ENCODE measurements around the gene MMP14. TPM values are rescaled to one million over a fixed set of nuclear protein-coding genes. Genes with fewer than 3 reads are reported as not detected.

Gene MMP14
- total RNA-seq, 1 donor from 2014 or later, result 149 TPM

GRCh38 chr14:22887260-22887989 lies 51.0 kb downstream of the MMP14 start:
- ATAC-seq (peak; percentile 81), DNase-seq (no peak)
- Histone ChIP-seq H3K36me3 (no peaks in the 10 kb centered on the region), H3K27me3 (no peaks in the 10 kb centered on the region), H3K9me3 (no peaks in the 10 kb centered on the region), H3K4me3 (peak overlapping the region; percentile 68), H3K4me1 (peaks cover 11% of the 10 kb centered on the region), H3K27ac (peak overlapping the region; percentile 84)
- intact Hi-C loops (cut with DNase I), result no loop called here
- TF ChIP-seq CTCF (IDR thresholded peaks at IDR 0.05), result no peak

- H3K27me3 ChIP-seq, result no peaks in the 10 kb centered on the region
- H3K9me3 ChIP-seq, result no peaks in the 10 kb centered on the region
- peak overlapping the region; percentile 68 for H3K4me3 ChIP-seq
- no peak overlapping the region for H3K27ac ChIP-seq
- H3K36me3 ChIP-seq, result no peaks in the 10 kb centered on the region
- intact Hi-C loops (cut with DNase I), result no loop called here
- ATAC-seq (no peak), DNase-seq (no peak)
- TF ChIP-seq CTCF (IDR thresholded peaks at IDR 0.05), result no peak
- H3K4me1 ChIP-seq, result peaks cover 11% of the 10 kb centered on the region
Measured at GRCh38 chr14:22887990-22888378, 51.6 kb downstream of the MMP14 start.

GRCh38 chr14:22888662-22889061 lies 52.3 kb downstream of the MMP14 start:
- Histone ChIP-seq H3K9me3 (no peaks in the 10 kb centered on the region), H3K4me1 (peaks cover 11% of the 10 kb centered on the region), H3K27me3 (no peaks in the 10 kb centered on the region), H3K36me3 (peaks cover 3% of the 10 kb centered on the region), H3K4me3 (no peak overlapping the region), H3K27ac (no peak overlapping the region)
- intact Hi-C loops (cut with DNase I), result no loop called here
- no peak for TF ChIP-seq CTCF (IDR thresholded peaks at IDR 0.05)
- DNase-seq (no peak), ATAC-seq (no peak)

GRCh38 chr14:22890416-22890815 lies 54.0 kb downstream of the MMP14 start:
- intact Hi-C loops (cut with DNase I), result no loop called here
- H3K36me3 ChIP-seq, result peaks cover 5% of the 10 kb centered on the region

GRCh38 chr14:22892488-22892887 lies 56.1 kb downstream of the MMP14 start:
- DNase-seq, result no peak
- H3K9me3 ChIP-seq, result no peaks in the 10 kb centered on the region
- no peak overlapping the region for H3K4me3 ChIP-seq
- no peak overlapping the region for H3K27ac ChIP-seq
- TF ChIP-seq CTCF (IDR thresholded peaks at IDR 0.05), result no peak
- peaks cover 5% of the 10 kb centered on the region for H3K36me3 ChIP-seq
- intact Hi-C loops (cut with DNase I), result no loop called here
- peaks cover 10% of the 10 kb centered on the region for H3K4me1 ChIP-seq
- no peak for ATAC-seq
- no peaks in the 10 kb centered on the region for H3K27me3 ChIP-seq

More at GRCh38 chr14:22890416-22890815, 54.0 kb downstream of the MMP14 start:
- no peak overlapping the region for H3K4me3 ChIP-seq
- no peak overlapping the region for H3K27ac ChIP-seq
- H3K9me3 ChIP-seq, result no peaks in the 10 kb centered on the region
- peaks cover 11% of the 10 kb centered on the region for H3K4me1 ChIP-seq
- DNase-seq, result no peak
- no peak for ATAC-seq
- no peak for TF ChIP-seq CTCF (IDR thresholded peaks at IDR 0.05)
- no peaks in the 10 kb centered on the region for H3K27me3 ChIP-seq
